ENCODE data around the gene ADAMTS17. TPM values are rescaled to one million over a fixed set of nuclear protein-coding genes. Genes with fewer than 3 reads are reported as not detected.
A peak's percentile ranks its signal among the peaks of the same experiment; 100 is the strongest.

The ADAMTS17 gene
- total RNA-seq, 1 donor from 2014 or later: 1.4 TPM

- DNase-seq (ENCODE audit: missing footprints) (no peak), ATAC-seq (no peak)
- intact Hi-C loops (cut with DNase I): no loop called here
These were observed 145.3 kb downstream of the ADAMTS17 start for GRCh38 chr15:100196326-100197058.

- intact Hi-C loops (cut with DNase I): no loop called here
- ATAC-seq (no peak), DNase-seq (ENCODE audit: missing footprints) (no peak)
These were observed 146.8 kb downstream of the ADAMTS17 start for GRCh38 chr15:100194996-100195395.

GRCh38 chr15:100193277-100193860 lies 148.4 kb downstream of the ADAMTS17 start:
- no peak for DNase-seq (ENCODE audit: missing footprints)
- no peak for ATAC-seq
- intact Hi-C loops (cut with DNase I): no loop called here

GRCh38 chr15:100192097-100193080 lies 149.4 kb downstream of the ADAMTS17 start:
- no peak for ATAC-seq
- DNase-seq (ENCODE audit: missing footprints): no peak
- intact Hi-C loops (cut with DNase I): no loop called here

GRCh38 chr15:100191161-100191560 lies 150.6 kb downstream of the ADAMTS17 start:
- DNase-seq (ENCODE audit: missing footprints) (no peak), ATAC-seq (no peak)
- intact Hi-C loops (cut with DNase I): no loop called here

GRCh38 chr15:100190675-100191074 lies 151.1 kb downstream of the ADAMTS17 start:
- ATAC-seq (no peak), DNase-seq (ENCODE audit: missing footprints) (no peak)
- intact Hi-C loops (cut with DNase I): no loop called here

- DNase-seq (ENCODE audit: missing footprints) (no peak), ATAC-seq (no peak)
- intact Hi-C loops (cut with DNase I): no loop called here
These were observed 151.9 kb downstream of the ADAMTS17 start for GRCh38 chr15:100189849-100190248.

GRCh38 chr15:100189319-100189718 lies 152.5 kb downstream of the ADAMTS17 start:
- ATAC-seq (no peak), DNase-seq (ENCODE audit: missing footprints) (no peak)
- intact Hi-C loops (cut with DNase I): no loop called here

- no peak for ATAC-seq
- DNase-seq (ENCODE audit: missing footprints): no peak
- intact Hi-C loops (cut with DNase I): no loop called here
These were observed 154.1 kb downstream of the ADAMTS17 start for GRCh38 chr15:100187677-100188076.

- intact Hi-C loops (cut with DNase I): no loop called here
- ATAC-seq (no peak), DNase-seq (ENCODE audit: missing footprints) (no peak)
These were observed 154.8 kb downstream of the ADAMTS17 start for GRCh38 chr15:100186960-100187359.

GRCh38 chr15:100186366-100186765 lies 155.4 kb downstream of the ADAMTS17 start:
- ATAC-seq: no peak
- intact Hi-C loops (cut with DNase I): no loop called here
- no peak for DNase-seq (ENCODE audit: missing footprints)

- no peak for DNase-seq (ENCODE audit: missing footprints)
- no peak for ATAC-seq
- intact Hi-C loops (cut with DNase I): no loop called here
These were observed 157.8 kb downstream of the ADAMTS17 start for GRCh38 chr15:100183921-100184495.

- DNase-seq (ENCODE audit: missing footprints) (no peak), ATAC-seq (no peak)
- intact Hi-C loops (cut with DNase I): no loop called here
These were observed 160.9 kb downstream of the ADAMTS17 start for GRCh38 chr15:100180921-100181320.

- intact Hi-C loops (cut with DNase I): loop anchor here (10.0 kb wide), 1 partner anchor 159 kb away; no protein-coding TSS in a partner anchor
- no peak for ATAC-seq
These were observed 166.2 kb downstream of the ADAMTS17 start for GRCh38 chr15:100175406-100176114.

GRCh38 chr15:100174904-100175275 lies 166.9 kb downstream of the ADAMTS17 start:
- no peak for DNase-seq (ENCODE audit: missing footprints)
- ATAC-seq: no peak
- intact Hi-C loops (cut with DNase I): loop anchor here (10.0 kb wide), 1 partner anchor 160 kb away; no protein-coding TSS in a partner anchor

More at GRCh38 chr15:100175406-100176114, 166.2 kb downstream of the ADAMTS17 start:
- no peak for DNase-seq (ENCODE audit: missing footprints)

- DNase-seq (ENCODE audit: missing footprints) (no peak), ATAC-seq (peak; percentile 44)
- intact Hi-C loops (cut with DNase I): loop anchor here (10.0 kb wide), 1 partner anchor 160 kb away; no protein-coding TSS in a partner anchor
These were observed 167.4 kb downstream of the ADAMTS17 start for GRCh38 chr15:100174159-100174903.

GRCh38 chr15:100172356-100173024 lies 169.3 kb downstream of the ADAMTS17 start:
- ATAC-seq (no peak), DNase-seq (ENCODE audit: missing footprints) (no peak)
- intact Hi-C loops (cut with DNase I): loop anchor here (10.0 kb wide), 1 partner anchor 162 kb away; no protein-coding TSS in a partner anchor
